HepG2 (cell line): Measurements from ENCODE around the gene HMCN2. TPM values are rescaled to one million over a fixed set of nuclear protein-coding genes. Genes with fewer than 3 reads are reported as not detected.

Experiments used
- ATAC-seq: fragments of 200-7000 bp; cut with Tn5 transposase; 3 replicates; pipeline ENCODE4 v1.9.1; 2020; ENCODE audit warnings: mild to moderate bottlenecking, moderate library complexity
- BruUV-seq: library from RNA; stranded (reverse); fragments of 400-500 nt; replicated peaks from 2 replicates; lab custom pipeline; 2021; lab: Mats Ljungman, UMichigan
- CTCF ChIA-PET: fragments of 300-600 bp; formaldehyde crosslinking; extraction: SDS; loops from one replicate; lab custom pipeline; 2021; ENCODE audit warnings: low total read pairs, inconsistent platforms, low intra/inter-chr PET ratio; lab: Yijun Ruan, JAX
- POLR2A ChIA-PET: fragments of 350-600 bp; sonication (Branson Sonifier 250); formaldehyde crosslinking; loops from one replicate; lab custom pipeline; 2020; ENCODE audit warnings: antibody characterized with exemption, inconsistent platforms; lab: Yijun Ruan, JAX
- DNase-seq: peaks from one replicate; pipeline ENCODE4 v3.0.0-alpha.2; 2015; ENCODE audit warnings: low spot score
- FAIRE-seq: peaks from 3 replicates; lab custom pipeline; 2011; peaks lifted over from hg19 to GRCh38; lab: Jason Lieb, UNC
- H2AFZ ChIP-seq: one replicate; pipeline ENCODE4 v1.6.1; 2011; ENCODE audit warnings: low read length, inconsistent platforms
- H3K27ac ChIP-seq: fragments of 300-600 bp; 3 replicates; pipeline ENCODE4 v1.8.0; 2011; ENCODE audit warnings: mixed run types, mild to moderate bottlenecking, mixed read lengths, low read length, inconsistent platforms; ENCODE audit not compliant: insufficient read depth; ENCODE audit errors: extremely low read length
- H3K27me3 ChIP-seq, 2 experiments: fragments of 200-600 bp in 1 of 2; 2 replicates in 1 of 2; 3 replicates in 1 of 2; pipeline versions ENCODE4 v1.6.0 to v1.8.0; 2011; ENCODE audit warnings: low read length in 2 of 2, mild to moderate bottlenecking in 2 of 2, moderate library complexity in 2 of 2, inconsistent platforms in 1 of 2; ENCODE audit not compliant: insufficient read depth in 2 of 2, control insufficient read depth in 1 of 2
- H3K36me3 ChIP-seq, 2 experiments: fragments of 200-600 bp in 1 of 2; replicated peaks in 1 of 2; 2 replicates in 1 of 2; 3 replicates in 1 of 2; pipeline versions ENCODE4 v1.5.1 to v1.8.0; 2011; ENCODE audit warnings: low read length in 2 of 2, inconsistent platforms in 1 of 2; ENCODE audit not compliant: insufficient read depth in 2 of 2, control insufficient read depth in 1 of 2
- H3K4me1 ChIP-seq: 2 replicates; pipeline ENCODE4 v1.5.1; 2012; ENCODE audit warnings: low read length, inconsistent platforms; ENCODE audit not compliant: insufficient read depth
- H3K4me2 ChIP-seq: 2 replicates; pipeline ENCODE4 v1.6.0; 2011; ENCODE audit warnings: low read depth, low read length, inconsistent platforms
- H3K4me3 ChIP-seq, 3 experiments: fragments of 200-600 bp in 1 of 3; sonication (generic), shearing (Covaris generic) in 1 of 3; replicated peaks in 1 of 3; 2 replicates each; pipeline ENCODE4 v1.5.1; 2011 to 2016; ENCODE audit warnings: low read length in 3 of 3, inconsistent platforms in 2 of 3, low read depth in 2 of 3, mild to moderate bottlenecking in 2 of 3, control low read depth in 1 of 3, mixed read lengths in 1 of 3; ENCODE audit not compliant: insufficient read depth in 1 of 3
- H3K79me2 ChIP-seq: one replicate; pipeline ENCODE4 v1.6.1; 2011; ENCODE audit warnings: low read length, inconsistent platforms; ENCODE audit not compliant: insufficient read depth
- H3K9ac ChIP-seq: 2 replicates; pipeline ENCODE4 v1.6.0; 2011; ENCODE audit warnings: mild to moderate bottlenecking, low read depth, low read length, inconsistent platforms; ENCODE audit not compliant: insufficient read depth
- H3K9me3 ChIP-seq: 2 replicates; pipeline ENCODE4 v1.5.1; 2012; ENCODE audit warnings: mild to moderate bottlenecking, low read length
- H4K20me1 ChIP-seq: 2 replicates; pipeline ENCODE4 v1.6.0; 2011; ENCODE audit warnings: inconsistent platforms, mild to moderate bottlenecking, low read length, moderate library complexity; ENCODE audit not compliant: insufficient read depth
- ADNP ChIP-seq: sonication (generic); formaldehyde crosslinking; IDR thresholded peaks from 2 replicates; pipeline ENCODE4 v1.4.0; 2020; ENCODE audit warnings: missing genetic modification reagents
- DR1 ChIP-seq: sonication (generic); formaldehyde crosslinking; IDR thresholded peaks from 2 replicates; pipeline ENCODE4 v1.8.0; 2021; ENCODE audit warnings: mild to moderate bottlenecking, missing genetic modification reagents, inconsistent platforms
- MBNL3 ChIP-seq: fragments of 250-450 bp; sonication (Bioruptor Pico); conservative IDR thresholded peaks from 2 replicates; pipeline ENCODE4 v1.8.0; 2022; ENCODE audit warnings: mild to moderate bottlenecking, inconsistent platforms
- ZNF20 ChIP-seq: sonication (generic); formaldehyde crosslinking; IDR thresholded peaks from 2 replicates; pipeline ENCODE4 v1.4.0; 2020; ENCODE audit warnings: mild to moderate bottlenecking, moderate library complexity, missing genetic modification reagents
- ZNF501 ChIP-seq: sonication (generic); formaldehyde crosslinking; IDR thresholded peaks from 2 replicates; pipeline ENCODE4 v1.5.1; 2020; ENCODE audit warnings: mild to moderate bottlenecking, moderate library complexity, missing genetic modification reagents
- ZSCAN29 ChIP-seq: sonication (generic); formaldehyde crosslinking; conservative IDR thresholded peaks from 2 replicates; pipeline ENCODE4 v1.4.0; 2020; ENCODE audit warnings: mild to moderate bottlenecking, missing genetic modification reagents
- WGBS: methylation state at CpG from one replicate; pipeline ENCODE4 v1.1.6; 2017; ENCODE audit warnings: low lambda C conversion rate; 5-methylcytosine and 5-hydroxymethylcytosine counted together
- in situ Hi-C: cut with HindIII; loops from 2 replicates; pipeline ENCODE4 v1.10.0; 2017; ENCODE audit warnings: low pct_unique_long_range_greater_than_20kb; ENCODE audit not compliant: extremely low pct_ligation_motif_present
- intact Hi-C: fragments of 100-400 bp; cut with micrococcal nuclease; formaldehyde crosslinking; loops from one replicate; pipeline ENCODE4 v1.10.0; 2022; ENCODE audit not compliant: unreplicated experiment
- polyA plus RNA-seq, 8 experiments: library from polyadenylated mRNA; depleted of rRNA in 3 of 8; stranded (reverse) in 7 of 8; unstranded in 1 of 8; fragments of >200 nt; fragmentation: Illumina TruSeq in 4 of 8; extraction: Trizol in 4 of 8; gene quantifications; 2 replicates each; pipeline versions ENCODE4 v1.2.1 to v1.2.3, GENCODE V29; 2011 to 2016; ENCODE audit warnings: low read depth in 4 of 8, missing spikeins in 1 of 8, mixed read lengths in 1 of 8; ENCODE audit not compliant: insufficient read depth in 1 of 8
- total RNA-seq, 5 experiments: library from RNA; depleted of rRNA; stranded (reverse); fragments of >200 nt; fragmentation: Illumina TruSeq; extraction: Trizol; gene quantifications; 2 replicates each; pipeline ENCODE4 v1.2.3, GENCODE V29; 2016; ENCODE audit warnings: low read depth in 1 of 5
- TF ChIP-seq, protein P1 (sequence below): sonication (generic); formaldehyde crosslinking; IDR thresholded peaks from 2 replicates; pipeline ENCODE4 v1.5.1; 2020; ENCODE audit warnings: missing genetic modification reagents, mild to moderate bottlenecking, borderline replicate concordance
- TF ChIP-seq, protein P2 (sequence below): sonication (generic); formaldehyde crosslinking; IDR thresholded peaks from 2 replicates; pipeline ENCODE4 v1.5.1; 2020; ENCODE audit warnings: mild to moderate bottlenecking, missing genetic modification reagents, borderline replicate concordance
- TF ChIP-seq, protein P3 (sequence below): sonication (generic); formaldehyde crosslinking; IDR thresholded peaks from 2 replicates; pipeline ENCODE4 v1.8.0; 2022; ENCODE audit warnings: mild to moderate bottlenecking, missing genetic modification reagents
- TF ChIP-seq, protein P4 (sequence below): sonication (generic); formaldehyde crosslinking; IDR thresholded peaks from 2 replicates; pipeline ENCODE4 v1.5.0; 2020; ENCODE audit warnings: missing genetic modification reagents
- TF ChIP-seq, protein P5 (sequence below): sonication (generic); formaldehyde crosslinking; IDR thresholded peaks from 2 replicates; pipeline ENCODE4 v1.5.0; 2020; ENCODE audit warnings: mild to moderate bottlenecking, missing genetic modification reagents, moderate library complexity

The HMCN2 gene
- total and polyA plus RNA-seq, 2 of the 13 experiments (the other 11 are each of a cell fraction or from before 2014, with no cell fraction given), result 0.09 TPM; not detected in 1

DNA sequence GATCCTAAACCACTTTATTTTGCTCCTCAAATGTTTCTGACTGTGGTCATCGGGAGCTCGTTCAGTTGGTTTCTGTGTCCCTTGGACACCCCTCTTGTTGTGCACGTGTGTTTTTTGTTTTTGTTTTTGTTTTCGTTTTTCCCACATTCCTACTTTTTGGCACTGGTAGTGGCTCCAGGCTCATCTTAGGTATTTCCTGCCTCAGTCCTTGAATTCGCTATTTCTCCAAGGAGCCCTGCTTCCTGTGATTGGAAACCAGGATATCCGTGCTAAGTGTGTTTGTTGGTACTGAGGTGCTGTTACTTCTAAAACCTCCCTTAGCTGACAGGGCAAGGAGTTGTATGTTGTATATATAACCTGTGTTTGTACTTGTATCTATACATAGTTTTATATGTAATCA, 5.9 kb downstream of the HMCN2 start:
- H3K4me2 ChIP-seq, result no peak overlapping the region
- CTCF ChIA-PET, result no interaction called here
- no peaks in the 10 kb centered on the region for H3K36me3 ChIP-seq
- no peaks in the 10 kb centered on the region for H3K79me2 ChIP-seq
- no peak for FAIRE-seq
- in situ Hi-C loops, result no loop called here
- no peak overlapping the region for H3K9ac ChIP-seq
- H4K20me1 ChIP-seq, result no peaks in the 10 kb centered on the region
- BruUV-seq, result no TSS peak
- no peak overlapping the region for H3K27ac ChIP-seq
- ATAC-seq, result no peak
- H3K4me3 ChIP-seq, result no peak overlapping the region
- H3K9me3 ChIP-seq, result no peaks in the 10 kb centered on the region
- no peak for DNase-seq
- peaks cover 0 to 25% of the 10 kb centered on the region in 2 experiments; a peak in 3 of 5 replicates for H3K27me3 ChIP-seq
- POLR2A ChIA-PET, result no interaction called here
- 40% methylated on average over 6 of the region's 6 CpGs for WGBS
- no peak overlapping the region for H2AFZ ChIP-seq
- intact Hi-C loops, result no loop called here
- H3K4me1 ChIP-seq, result no peaks in the 10 kb centered on the region
- TF ChIP-seq, protein P1, sequence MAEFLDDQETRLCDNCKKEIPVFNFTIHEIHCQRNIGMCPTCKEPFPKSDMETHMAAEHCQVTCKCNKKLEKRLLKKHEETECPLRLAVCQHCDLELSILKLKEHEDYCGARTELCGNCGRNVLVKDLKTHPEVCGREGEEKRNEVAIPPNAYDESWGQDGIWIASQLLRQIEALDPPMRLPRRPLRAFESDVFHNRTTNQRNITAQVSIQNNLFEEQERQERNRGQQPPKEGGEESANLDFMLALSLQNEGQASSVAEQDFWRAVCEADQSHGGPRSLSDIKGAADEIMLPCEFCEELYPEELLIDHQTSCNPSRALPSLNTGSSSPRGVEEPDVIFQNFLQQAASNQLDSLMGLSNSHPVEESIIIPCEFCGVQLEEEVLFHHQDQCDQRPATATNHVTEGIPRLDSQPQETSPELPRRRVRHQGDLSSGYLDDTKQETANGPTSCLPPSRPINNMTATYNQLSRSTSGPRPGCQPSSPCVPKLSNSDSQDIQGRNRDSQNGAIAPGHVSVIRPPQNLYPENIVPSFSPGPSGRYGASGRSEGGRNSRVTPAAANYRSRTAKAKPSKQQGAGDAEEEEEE, result no peak
- no peak for TF ChIP-seq ZNF20
- TF ChIP-seq, protein P2, sequence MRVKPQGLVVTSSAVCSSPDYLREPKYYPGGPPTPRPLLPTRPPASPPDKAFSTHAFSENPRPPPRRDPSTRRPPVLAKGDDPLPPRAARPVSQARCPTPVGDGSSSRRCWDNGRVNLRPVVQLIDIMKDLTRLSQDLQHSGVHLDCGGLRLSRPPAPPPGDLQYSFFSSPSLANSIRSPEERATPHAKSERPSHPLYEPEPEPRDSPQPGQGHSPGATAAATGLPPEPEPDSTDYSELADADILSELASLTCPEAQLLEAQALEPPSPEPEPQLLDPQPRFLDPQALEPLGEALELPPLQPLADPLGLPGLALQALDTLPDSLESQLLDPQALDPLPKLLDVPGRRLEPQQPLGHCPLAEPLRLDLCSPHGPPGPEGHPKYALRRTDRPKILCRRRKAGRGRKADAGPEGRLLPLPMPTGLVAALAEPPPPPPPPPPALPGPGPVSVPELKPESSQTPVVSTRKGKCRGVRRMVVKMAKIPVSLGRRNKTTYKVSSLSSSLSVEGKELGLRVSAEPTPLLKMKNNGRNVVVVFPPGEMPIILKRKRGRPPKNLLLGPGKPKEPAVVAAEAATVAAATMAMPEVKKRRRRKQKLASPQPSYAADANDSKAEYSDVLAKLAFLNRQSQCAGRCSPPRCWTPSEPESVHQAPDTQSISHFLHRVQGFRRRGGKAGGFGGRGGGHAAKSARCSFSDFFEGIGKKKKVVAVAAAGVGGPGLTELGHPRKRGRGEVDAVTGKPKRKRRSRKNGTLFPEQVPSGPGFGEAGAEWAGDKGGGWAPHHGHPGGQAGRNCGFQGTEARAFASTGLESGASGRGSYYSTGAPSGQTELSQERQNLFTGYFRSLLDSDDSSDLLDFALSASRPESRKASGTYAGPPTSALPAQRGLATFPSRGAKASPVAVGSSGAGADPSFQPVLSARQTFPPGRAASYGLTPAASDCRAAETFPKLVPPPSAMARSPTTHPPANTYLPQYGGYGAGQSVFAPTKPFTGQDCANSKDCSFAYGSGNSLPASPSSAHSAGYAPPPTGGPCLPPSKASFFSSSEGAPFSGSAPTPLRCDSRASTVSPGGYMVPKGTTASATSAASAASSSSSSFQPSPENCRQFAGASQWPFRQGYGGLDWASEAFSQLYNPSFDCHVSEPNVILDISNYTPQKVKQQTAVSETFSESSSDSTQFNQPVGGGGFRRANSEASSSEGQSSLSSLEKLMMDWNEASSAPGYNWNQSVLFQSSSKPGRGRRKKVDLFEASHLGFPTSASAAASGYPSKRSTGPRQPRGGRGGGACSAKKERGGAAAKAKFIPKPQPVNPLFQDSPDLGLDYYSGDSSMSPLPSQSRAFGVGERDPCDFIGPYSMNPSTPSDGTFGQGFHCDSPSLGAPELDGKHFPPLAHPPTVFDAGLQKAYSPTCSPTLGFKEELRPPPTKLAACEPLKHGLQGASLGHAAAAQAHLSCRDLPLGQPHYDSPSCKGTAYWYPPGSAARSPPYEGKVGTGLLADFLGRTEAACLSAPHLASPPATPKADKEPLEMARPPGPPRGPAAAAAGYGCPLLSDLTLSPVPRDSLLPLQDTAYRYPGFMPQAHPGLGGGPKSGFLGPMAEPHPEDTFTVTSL, result no peak
- no peak for TF ChIP-seq ZNF501 (CRISPR knock-in tag)
- TF ChIP-seq, protein P3, sequence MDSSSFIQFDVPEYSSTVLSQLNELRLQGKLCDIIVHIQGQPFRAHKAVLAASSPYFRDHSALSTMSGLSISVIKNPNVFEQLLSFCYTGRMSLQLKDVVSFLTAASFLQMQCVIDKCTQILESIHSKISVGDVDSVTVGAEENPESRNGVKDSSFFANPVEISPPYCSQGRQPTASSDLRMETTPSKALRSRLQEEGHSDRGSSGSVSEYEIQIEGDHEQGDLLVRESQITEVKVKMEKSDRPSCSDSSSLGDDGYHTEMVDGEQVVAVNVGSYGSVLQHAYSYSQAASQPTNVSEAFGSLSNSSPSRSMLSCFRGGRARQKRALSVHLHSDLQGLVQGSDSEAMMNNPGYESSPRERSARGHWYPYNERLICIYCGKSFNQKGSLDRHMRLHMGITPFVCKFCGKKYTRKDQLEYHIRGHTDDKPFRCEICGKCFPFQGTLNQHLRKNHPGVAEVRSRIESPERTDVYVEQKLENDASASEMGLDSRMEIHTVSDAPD (CRISPR knock-in tag), result no peak
- no peak for TF ChIP-seq ADNP (CRISPR knock-in tag)
- TF ChIP-seq, protein P4, sequence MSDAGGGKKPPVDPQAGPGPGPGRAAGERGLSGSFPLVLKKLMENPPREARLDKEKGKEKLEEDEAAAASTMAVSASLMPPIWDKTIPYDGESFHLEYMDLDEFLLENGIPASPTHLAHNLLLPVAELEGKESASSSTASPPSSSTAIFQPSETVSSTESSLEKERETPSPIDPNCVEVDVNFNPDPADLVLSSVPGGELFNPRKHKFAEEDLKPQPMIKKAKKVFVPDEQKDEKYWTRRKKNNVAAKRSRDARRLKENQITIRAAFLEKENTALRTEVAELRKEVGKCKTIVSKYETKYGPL (CRISPR knock-in tag), result no peak
- TF ChIP-seq, protein P5, sequence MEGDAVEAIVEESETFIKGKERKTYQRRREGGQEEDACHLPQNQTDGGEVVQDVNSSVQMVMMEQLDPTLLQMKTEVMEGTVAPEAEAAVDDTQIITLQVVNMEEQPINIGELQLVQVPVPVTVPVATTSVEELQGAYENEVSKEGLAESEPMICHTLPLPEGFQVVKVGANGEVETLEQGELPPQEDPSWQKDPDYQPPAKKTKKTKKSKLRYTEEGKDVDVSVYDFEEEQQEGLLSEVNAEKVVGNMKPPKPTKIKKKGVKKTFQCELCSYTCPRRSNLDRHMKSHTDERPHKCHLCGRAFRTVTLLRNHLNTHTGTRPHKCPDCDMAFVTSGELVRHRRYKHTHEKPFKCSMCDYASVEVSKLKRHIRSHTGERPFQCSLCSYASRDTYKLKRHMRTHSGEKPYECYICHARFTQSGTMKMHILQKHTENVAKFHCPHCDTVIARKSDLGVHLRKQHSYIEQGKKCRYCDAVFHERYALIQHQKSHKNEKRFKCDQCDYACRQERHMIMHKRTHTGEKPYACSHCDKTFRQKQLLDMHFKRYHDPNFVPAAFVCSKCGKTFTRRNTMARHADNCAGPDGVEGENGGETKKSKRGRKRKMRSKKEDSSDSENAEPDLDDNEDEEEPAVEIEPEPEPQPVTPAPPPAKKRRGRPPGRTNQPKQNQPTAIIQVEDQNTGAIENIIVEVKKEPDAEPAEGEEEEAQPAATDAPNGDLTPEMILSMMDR (CRISPR knock-in tag), result no peak
- TF ChIP-seq MBNL3 (CRISPR knock-in tag), result no peak
- TF ChIP-seq DR1 (CRISPR knock-in tag), result no peak
- TF ChIP-seq ZSCAN29 (CRISPR knock-in tag), result no peak
